KOPT-K1 (cell line): ENCODE data around the gene TLR9.

Experiments
- H3K27ac ChIP-seq: fragments of 200-600 bp; sonication (generic); 2 replicates; pipeline ENCODE4 v1.5.1; 2016; ENCODE audit warnings: antibody characterized with exemption, mild to moderate bottlenecking, low read depth, low read length; ENCODE audit not compliant: poor library complexity, severe bottlenecking
- H3K36me3 ChIP-seq: fragments of 200-600 bp; sonication (generic); 2 replicates; pipeline ENCODE4 v1.5.1; 2017; ENCODE audit warnings: antibody characterized with exemption, mild to moderate bottlenecking, low read length, moderate library complexity; ENCODE audit not compliant: insufficient read depth
- H3K9me3 ChIP-seq: fragments of 200-600 bp; sonication (generic); 2 replicates; pipeline ENCODE4 v1.5.1; 2017; ENCODE audit warnings: antibody characterized with exemption, low read length, mild to moderate bottlenecking; ENCODE audit not compliant: insufficient read depth, poor library complexity, severe bottlenecking

Gene TLR9

GRCh38 chr3:52230461-52230860 lies 5.0 kb upstream of the TLR9 start:
- H3K36me3 ChIP-seq, result peaks cover 76% of the 10 kb centered on the region
- no peaks in the 10 kb centered on the region for H3K9me3 ChIP-seq
- H3K27ac ChIP-seq, result no peak overlapping the region

- no peak overlapping the region for H3K27ac ChIP-seq
- H3K9me3 ChIP-seq, result no peaks in the 10 kb centered on the region
- H3K36me3 ChIP-seq, result peaks cover 68% of the 10 kb centered on the region
Measured at GRCh38 chr3:52229656-52230055, 4.2 kb upstream of the TLR9 start.

DNA sequence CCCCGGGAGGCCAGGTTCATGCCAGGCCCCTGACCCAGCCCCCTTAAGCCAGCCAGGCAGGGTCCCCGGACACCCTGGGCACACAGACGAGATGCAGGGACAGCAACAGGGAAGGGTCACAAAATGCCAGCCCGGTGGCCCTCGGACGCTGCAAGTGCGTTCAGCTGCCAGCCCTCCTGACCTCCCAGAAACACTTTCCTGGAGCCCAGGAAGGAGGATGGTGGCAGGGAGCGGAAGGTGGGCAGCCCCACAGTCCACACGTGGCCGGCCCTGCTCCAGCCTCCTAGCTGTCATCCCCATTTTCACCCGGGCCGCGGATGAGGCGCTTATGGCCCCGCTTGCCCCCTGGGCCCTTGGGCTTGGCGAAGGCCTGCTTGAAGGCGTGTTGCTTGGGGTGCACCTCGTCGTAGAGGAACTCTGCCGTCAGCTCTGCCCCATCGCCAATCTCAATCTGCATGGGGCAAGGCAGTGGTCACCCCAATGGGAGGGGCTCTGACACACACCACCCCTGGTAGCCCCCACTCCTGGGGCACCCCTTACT lies 3.4 kb upstream of the TLR9 start:
- Histone ChIP-seq H3K36me3 (peaks cover 60% of the 10 kb centered on the region), H3K9me3 (no peaks in the 10 kb centered on the region), H3K27ac (no peak overlapping the region)

DNA sequence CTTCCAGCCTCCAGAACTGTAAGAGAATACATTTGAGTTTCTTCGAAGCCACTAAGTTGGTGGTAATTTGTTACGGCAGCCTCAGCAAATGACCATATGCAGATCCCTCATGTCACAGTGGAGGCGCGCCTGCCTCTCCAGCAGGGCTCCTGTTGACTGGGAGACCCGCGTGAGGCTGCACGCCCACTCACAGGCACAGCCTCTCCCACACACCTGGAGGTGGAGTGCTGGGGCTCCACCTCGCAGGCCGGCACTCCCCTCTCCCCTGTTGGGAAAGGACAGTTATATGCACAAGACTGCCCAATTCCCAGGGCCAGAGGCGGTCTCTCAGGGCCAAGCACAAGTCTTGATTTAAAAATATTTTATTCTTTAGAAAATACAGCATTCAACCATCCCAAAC lies 2.8 kb upstream of the TLR9 start:
- no peaks in the 10 kb centered on the region for H3K9me3 ChIP-seq
- H3K36me3 ChIP-seq, result peaks cover 56% of the 10 kb centered on the region
- peak overlapping the region; percentile 90 for H3K27ac ChIP-seq

- peaks cover 56% of the 10 kb centered on the region for H3K36me3 ChIP-seq
- no peaks in the 10 kb centered on the region for H3K9me3 ChIP-seq
- H3K27ac ChIP-seq, result peak overlapping the region; percentile 90
Measured at GRCh38 chr3:52227766-52228165, 2.3 kb upstream of the TLR9 start.

GRCh38 chr3:52227117-52227516 lies 1.7 kb upstream of the TLR9 start:
- Histone ChIP-seq H3K36me3 (peaks cover 53% of the 10 kb centered on the region), H3K27ac (peak overlapping the region; percentile 90), H3K9me3 (no peaks in the 10 kb centered on the region)

DNA sequence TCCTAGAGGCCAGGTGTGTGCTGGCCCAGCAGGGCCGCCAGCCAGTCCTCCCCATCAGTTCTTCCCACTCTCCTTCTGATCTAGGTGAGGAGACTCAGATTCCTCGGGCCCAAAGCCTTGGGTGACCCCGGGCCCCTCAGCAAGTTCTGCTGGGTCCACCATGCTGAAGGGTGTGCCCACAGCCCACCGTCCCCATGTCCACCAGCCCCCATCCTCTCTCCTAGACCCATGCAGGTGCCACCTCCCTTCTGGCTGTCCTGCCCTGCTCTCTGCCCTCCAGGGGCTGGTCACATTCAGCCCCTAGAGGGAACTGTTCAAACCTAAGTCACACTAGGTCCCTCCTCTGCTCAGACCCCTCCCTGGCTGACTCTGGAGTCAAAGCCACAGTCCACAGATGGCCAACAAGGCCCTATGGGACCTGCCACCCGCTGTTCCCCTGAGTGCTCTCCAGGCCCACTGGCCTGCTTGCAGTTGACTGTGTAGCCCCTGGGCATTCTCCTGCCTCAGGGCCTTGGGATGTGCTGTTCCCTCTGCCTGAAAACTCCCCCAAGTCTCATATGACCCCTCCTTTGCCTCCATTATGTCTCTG lies 878 bp upstream of the TLR9 start:
- peak overlapping the region; percentile 90 for H3K27ac ChIP-seq
- no peaks in the 10 kb centered on the region for H3K9me3 ChIP-seq
- peaks cover 48% of the 10 kb centered on the region for H3K36me3 ChIP-seq

DNA sequence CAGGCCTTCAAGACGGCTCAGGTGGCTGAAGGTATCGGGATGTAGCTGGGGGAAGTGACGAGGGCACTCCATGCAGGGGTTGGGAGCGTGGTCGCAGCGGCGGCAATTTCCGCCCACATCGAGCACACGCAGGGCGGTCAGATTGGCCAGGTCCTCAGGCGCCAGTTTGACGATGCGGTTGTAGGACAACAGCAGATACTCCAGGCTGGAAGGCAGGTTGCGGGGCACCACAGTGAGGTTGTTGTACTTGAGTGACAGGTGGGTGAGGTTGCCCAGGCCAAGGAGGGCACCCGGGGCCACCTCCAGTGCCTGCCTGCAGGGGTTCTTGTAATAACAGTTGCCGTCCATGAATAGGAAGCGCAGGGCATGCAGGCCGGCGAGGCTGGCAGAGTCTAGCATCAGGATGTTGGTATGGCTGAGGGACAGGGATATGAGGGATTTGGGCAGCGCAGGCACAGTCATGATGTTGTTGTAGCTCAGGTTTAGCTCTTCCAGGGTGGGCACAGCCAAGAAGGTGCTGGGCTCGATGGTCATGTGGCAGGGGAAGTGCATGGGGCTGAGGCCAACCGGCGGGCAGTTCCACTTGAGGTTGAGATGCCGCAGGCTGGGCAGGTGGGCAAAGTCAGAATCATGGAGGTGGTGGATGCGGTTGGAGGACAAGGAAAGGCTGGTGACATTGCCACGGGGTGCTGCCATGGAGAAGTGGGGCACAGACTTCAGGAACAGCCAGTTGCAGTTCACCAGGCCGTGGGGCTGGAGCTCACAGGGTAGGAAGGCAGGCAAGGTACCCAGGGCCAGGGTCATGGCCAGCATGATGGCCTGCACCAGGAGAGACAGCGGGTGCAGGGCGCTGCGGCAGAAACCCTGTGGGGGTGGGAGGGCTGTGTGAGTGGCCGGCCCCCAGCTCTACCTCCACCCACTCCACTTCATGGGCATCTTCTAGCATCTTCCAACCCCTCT lies 1.7 kb downstream of the TLR9 start:
- peak overlapping the region; percentile 90 for H3K27ac ChIP-seq
- H3K36me3 ChIP-seq, result peaks cover 30% of the 10 kb centered on the region
- no peaks in the 10 kb centered on the region for H3K9me3 ChIP-seq

GRCh38 chr3:52222319-52223221 lies 2.9 kb downstream of the TLR9 start:
- Histone ChIP-seq H3K9me3 (no peaks in the 10 kb centered on the region), H3K36me3 (peaks cover 19% of the 10 kb centered on the region; the same call in 1 of the 2 replicates), H3K27ac (peak overlapping the region; percentile 90)

DNA sequence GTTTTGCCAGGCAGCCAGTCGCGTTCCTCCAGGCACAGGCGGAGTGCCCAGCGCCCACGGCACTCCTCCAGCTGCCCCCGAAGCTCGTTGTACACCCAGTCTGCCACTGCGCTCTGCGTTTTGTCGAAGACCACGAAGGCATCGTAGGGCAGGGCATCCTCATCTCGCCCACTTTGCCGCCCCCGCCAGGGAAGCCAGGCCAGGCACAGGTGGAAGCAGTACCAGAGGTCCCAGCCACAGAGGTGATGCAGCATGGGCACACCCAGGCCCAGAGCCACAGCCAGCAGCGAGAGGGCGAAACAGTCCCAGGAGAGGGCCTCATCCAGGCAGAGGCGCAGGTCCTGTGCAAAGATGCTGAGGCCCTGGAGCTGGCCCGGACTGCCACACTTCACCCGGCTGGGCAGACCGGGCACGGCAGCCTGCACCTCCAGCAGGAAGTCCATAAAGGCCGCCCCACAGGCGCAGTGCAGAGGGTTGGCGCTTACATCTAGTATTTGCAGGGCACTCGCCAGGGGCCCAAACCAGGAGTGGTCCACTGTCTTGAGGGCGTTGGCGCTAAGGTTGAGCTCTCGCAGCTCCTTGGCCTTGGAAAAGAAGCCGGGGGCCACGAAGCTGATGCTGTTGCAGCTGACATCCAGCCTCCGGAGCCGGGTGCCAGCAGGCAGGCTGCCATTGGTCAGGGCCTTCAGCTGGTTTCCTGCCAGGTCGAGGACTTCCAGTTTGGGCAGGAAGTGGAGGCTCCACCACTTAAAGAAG lies 3.7 kb downstream of the TLR9 start:
- peaks cover 18% of the 10 kb centered on the region; the same call in 1 of the 2 replicates for H3K36me3 ChIP-seq
- no peaks in the 10 kb centered on the region for H3K9me3 ChIP-seq
- peak overlapping the region; percentile 90 for H3K27ac ChIP-seq

- Histone ChIP-seq H3K36me3 (peaks cover 18% of the 10 kb centered on the region; the same call in 1 of the 2 replicates), H3K9me3 (no peaks in the 10 kb centered on the region), H3K27ac (peak overlapping the region; percentile 90)
Measured at GRCh38 chr3:52221141-52221562, 4.3 kb downstream of the TLR9 start.

- no peaks in the 10 kb centered on the region for H3K9me3 ChIP-seq
- H3K36me3 ChIP-seq, result peaks cover 24% of the 10 kb centered on the region; the same call in 1 of the 2 replicates
- peak overlapping the region; percentile 90 for H3K27ac ChIP-seq
Measured at GRCh38 chr3:52220380-52221026, 4.9 kb downstream of the TLR9 start.

- Histone ChIP-seq H3K27ac (peak overlapping the region; percentile 54), H3K36me3 (peaks cover 38% of the 10 kb centered on the region), H3K9me3 (no peaks in the 10 kb centered on the region)
Measured at GRCh38 chr3:52218937-52219650, 6.4 kb downstream of the TLR9 start.
